ENCODE data around the gene NXPH4. TPM values are rescaled to one million over a fixed set of nuclear protein-coding genes. Genes with fewer than 3 reads are reported as not detected.

NXPH4 gene
- total RNA-seq, 1 donor from 2014 or later, result 0.56 TPM

- intact Hi-C loops (cut with micrococcal nuclease), result loop anchor here (1.0 kb wide), 6 partner anchors 59 to 427 kb away; no protein-coding TSS in a partner anchor
Observed at GRCh38 chr12:57183939-57184725, 32.5 kb upstream of the NXPH4 start.

- intact Hi-C loops (cut with micrococcal nuclease), result no loop called here
Observed at GRCh38 chr12:57185403-57185802, 31.2 kb upstream of the NXPH4 start.

- intact Hi-C loops (cut with micrococcal nuclease), result no loop called here
Observed at GRCh38 chr12:57185906-57186508, 30.6 kb upstream of the NXPH4 start.

- intact Hi-C loops (cut with micrococcal nuclease), result no loop called here
Observed at GRCh38 chr12:57187222-57188089, 29.1 kb upstream of the NXPH4 start.

- intact Hi-C loops (cut with micrococcal nuclease), result no loop called here
Observed at GRCh38 chr12:57188090-57188425, 28.5 kb upstream of the NXPH4 start.

GRCh38 chr12:57190037-57190436, 26.6 kb upstream of the NXPH4 start:
- intact Hi-C loops (cut with micrococcal nuclease), result no loop called here

GRCh38 chr12:57190821-57191220, 25.8 kb upstream of the NXPH4 start:
- intact Hi-C loops (cut with micrococcal nuclease), result no loop called here

- intact Hi-C loops (cut with micrococcal nuclease), result no loop called here
Observed at GRCh38 chr12:57191410-57191809, 25.2 kb upstream of the NXPH4 start.

GRCh38 chr12:57192920-57193319, 23.7 kb upstream of the NXPH4 start:
- intact Hi-C loops (cut with micrococcal nuclease), result no loop called here

- intact Hi-C loops (cut with micrococcal nuclease), result no loop called here
Observed at GRCh38 chr12:57193706-57194245, 22.8 kb upstream of the NXPH4 start.

GRCh38 chr12:57194253-57194652, 22.3 kb upstream of the NXPH4 start:
- intact Hi-C loops (cut with micrococcal nuclease), result no loop called here

GRCh38 chr12:57195186-57195585, 21.4 kb upstream of the NXPH4 start:
- intact Hi-C loops (cut with micrococcal nuclease), result no loop called here

- intact Hi-C loops (cut with micrococcal nuclease), result no loop called here
Observed at GRCh38 chr12:57195611-57196371, 20.8 kb upstream of the NXPH4 start.

- intact Hi-C loops (cut with micrococcal nuclease), result no loop called here
Observed at GRCh38 chr12:57196439-57196838, 20.2 kb upstream of the NXPH4 start.

GRCh38 chr12:57196956-57197355, 19.6 kb upstream of the NXPH4 start:
- intact Hi-C loops (cut with micrococcal nuclease), result no loop called here

GRCh38 chr12:57198329-57198728, 18.3 kb upstream of the NXPH4 start:
- intact Hi-C loops (cut with micrococcal nuclease), result no loop called here

- intact Hi-C loops (cut with micrococcal nuclease), result no loop called here
Observed at GRCh38 chr12:57199191-57199590, 17.4 kb upstream of the NXPH4 start.

- intact Hi-C loops (cut with micrococcal nuclease), result no loop called here
Observed at GRCh38 chr12:57200497-57200896, 16.1 kb upstream of the NXPH4 start.

GRCh38 chr12:57201219-57201618, 15.4 kb upstream of the NXPH4 start:
- intact Hi-C loops (cut with micrococcal nuclease), result no loop called here

- intact Hi-C loops (cut with micrococcal nuclease), result no loop called here
Observed at GRCh38 chr12:57201631-57202030, 15.0 kb upstream of the NXPH4 start.

- intact Hi-C loops (cut with micrococcal nuclease), result no loop called here
Observed at GRCh38 chr12:57202321-57202720, 14.3 kb upstream of the NXPH4 start.

Measured in T-helper 1 cell treated with Interleukin-12 subunit alpha and Interleukin-12 subunit beta and Interleukin-4 antibody, amounts not matched to agents 30 ng/mL and 1 ng/mL, for 36 hours (primary cell).